IPS-18a (cell line): ENCODE measurements around the gene WDFY4.

Source experiments
- H3K27ac ChIP-seq: one replicate; pipeline ENCODE4 v1.5.1; 2013; ENCODE audit warnings: low read length
- H3K27me3 ChIP-seq: one replicate; pipeline ENCODE4 v1.6.1; 2013; ENCODE audit warnings: mild to moderate bottlenecking, low read length; ENCODE audit not compliant: control insufficient read depth, insufficient read depth
- H3K36me3 ChIP-seq: one replicate; pipeline ENCODE4 v1.6.1; 2013; ENCODE audit warnings: low read depth, low read length; ENCODE audit not compliant: control insufficient read depth
- H3K4me1 ChIP-seq: one replicate; pipeline ENCODE4 v1.6.1; 2013; ENCODE audit warnings: low read depth, low read length; ENCODE audit not compliant: control insufficient read depth
- H3K4me3 ChIP-seq: one replicate; pipeline ENCODE4 v1.5.1; 2013; ENCODE audit warnings: low read length
- H3K9ac ChIP-seq: one replicate; pipeline ENCODE4 v1.6.1; 2013; ENCODE audit warnings: mild to moderate bottlenecking, low read length, moderate library complexity
- H3K9me3 ChIP-seq: one replicate; pipeline ENCODE4 v1.6.1; 2013; ENCODE audit warnings: low read depth, low read length; ENCODE audit not compliant: control insufficient read depth

Gene WDFY4

GRCh38 chr10:48887982-48888381, 203.3 kb downstream of the WDFY4 start:
- no peaks in the 10 kb centered on the region for H3K4me1 ChIP-seq
- H3K9me3 ChIP-seq: no peaks in the 10 kb centered on the region
- H3K27me3 ChIP-seq: no peaks in the 10 kb centered on the region
- no peaks in the 10 kb centered on the region for H3K36me3 ChIP-seq
- H3K9ac ChIP-seq: no peak overlapping the region
- H3K4me3 ChIP-seq: no peak overlapping the region
- H3K27ac ChIP-seq: no peak overlapping the region

- H3K27me3 ChIP-seq: no peaks in the 10 kb centered on the region
- no peaks in the 10 kb centered on the region for H3K9me3 ChIP-seq
- H3K4me1 ChIP-seq: no peaks in the 10 kb centered on the region
- H3K4me3 ChIP-seq: no peak overlapping the region
- no peaks in the 10 kb centered on the region for H3K36me3 ChIP-seq
- H3K9ac ChIP-seq: no peak overlapping the region
- no peak overlapping the region for H3K27ac ChIP-seq
Observed at GRCh38 chr10:48890888-48891850, 206.5 kb downstream of the WDFY4 start.

DNA sequence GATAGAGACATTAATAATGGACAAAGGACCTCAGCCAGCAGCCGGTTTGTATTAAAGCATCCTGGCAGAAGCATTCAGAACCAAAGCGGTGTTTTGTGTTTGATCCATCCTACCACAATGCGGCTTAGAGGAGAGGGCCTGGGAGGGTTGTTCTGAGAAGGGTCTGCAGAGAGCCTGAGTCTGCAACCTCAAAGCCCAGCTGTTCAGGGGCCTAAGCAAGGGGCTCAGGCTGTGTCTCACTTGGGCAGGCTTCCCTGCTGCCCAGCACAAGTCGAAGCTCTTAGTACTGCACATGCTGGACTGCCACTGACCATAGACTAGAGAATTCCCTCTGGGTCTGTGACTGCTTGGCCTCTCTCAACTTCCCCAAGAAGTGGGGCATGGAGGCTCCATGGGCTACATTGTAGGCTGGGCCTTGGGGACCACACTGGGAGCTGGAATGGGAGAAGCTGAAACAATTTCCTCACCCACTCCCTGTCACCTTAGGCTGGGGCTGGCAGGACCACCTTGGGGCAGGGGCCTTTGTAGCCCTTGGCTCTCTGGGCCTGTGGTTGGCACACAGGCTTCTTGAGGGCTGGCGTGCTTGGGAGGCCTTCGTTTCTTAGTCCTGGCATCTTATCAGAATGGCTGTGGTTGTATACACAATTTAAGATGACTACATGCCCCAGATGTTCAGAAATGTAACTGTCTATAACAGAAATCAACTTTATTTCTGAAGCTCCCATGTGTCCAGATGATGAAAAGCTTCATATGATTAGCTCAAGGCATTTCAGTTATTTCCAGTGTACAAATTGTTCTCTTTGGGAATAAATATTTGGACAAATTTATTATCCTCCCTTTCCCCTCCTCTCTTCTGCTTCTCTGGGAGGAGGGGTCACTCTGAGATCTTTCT, 210.5 kb downstream of the WDFY4 start:
- Histone ChIP-seq H3K36me3 (no peaks in the 10 kb centered on the region), H3K27me3 (no peaks in the 10 kb centered on the region)

GRCh38 chr10:48895803-48896195, 211.1 kb downstream of the WDFY4 start:
- H3K36me3 ChIP-seq: no peaks in the 10 kb centered on the region
- no peak overlapping the region for H3K27ac ChIP-seq
- no peak overlapping the region for H3K4me3 ChIP-seq
- H3K9ac ChIP-seq: no peak overlapping the region
- H3K4me1 ChIP-seq: no peaks in the 10 kb centered on the region
- no peaks in the 10 kb centered on the region for H3K27me3 ChIP-seq
- no peaks in the 10 kb centered on the region for H3K9me3 ChIP-seq

More for the DNA sequence above, 210.5 kb downstream of the WDFY4 start:
- Histone ChIP-seq H3K4me3 (no peak overlapping the region), H3K9ac (no peak overlapping the region), H3K9me3 (no peaks in the 10 kb centered on the region), H3K27ac (no peak overlapping the region), H3K4me1 (no peaks in the 10 kb centered on the region)

DNA sequence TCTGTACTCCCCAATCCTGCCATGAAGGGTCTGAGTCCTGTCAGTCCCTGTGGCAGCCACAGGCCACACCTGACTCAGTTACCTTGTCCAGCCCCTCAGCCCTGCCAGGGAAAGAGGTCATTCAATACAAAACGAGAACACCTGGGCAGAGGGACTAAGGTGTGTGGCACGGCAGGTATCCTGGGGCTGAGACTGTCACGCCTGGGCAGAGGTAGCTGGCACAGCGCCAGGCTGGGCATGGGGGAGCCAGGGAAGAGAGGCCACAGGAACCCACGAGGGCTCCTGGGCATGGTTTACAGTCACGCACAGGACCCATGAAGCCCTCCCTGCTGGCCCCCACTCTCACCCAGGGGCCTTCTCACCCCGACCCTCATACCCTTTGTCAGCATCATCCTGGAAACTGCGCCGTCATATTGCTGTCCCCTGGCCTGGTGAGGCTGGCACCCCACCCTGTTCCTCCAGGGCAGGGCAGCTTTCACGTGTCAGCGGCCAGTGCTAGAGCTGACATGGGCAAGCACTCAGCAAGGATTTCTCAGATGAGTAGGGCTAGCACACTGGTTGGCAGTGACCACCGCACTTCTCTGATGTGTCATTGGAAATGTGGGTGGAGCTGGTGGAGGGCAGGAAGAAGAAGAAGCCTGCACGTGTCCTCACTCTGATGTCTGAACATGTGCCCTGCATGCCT, 212.2 kb downstream of the WDFY4 start:
- H3K4me3 ChIP-seq: no peak overlapping the region
- H3K36me3 ChIP-seq: no peaks in the 10 kb centered on the region
- H3K9ac ChIP-seq: no peak overlapping the region
- H3K27me3 ChIP-seq: no peaks in the 10 kb centered on the region
- H3K4me1 ChIP-seq: no peaks in the 10 kb centered on the region
- no peak overlapping the region for H3K27ac ChIP-seq
- no peaks in the 10 kb centered on the region for H3K9me3 ChIP-seq

GRCh38 chr10:48897441-48897790, 212.7 kb downstream of the WDFY4 start:
- Histone ChIP-seq H3K9me3 (no peaks in the 10 kb centered on the region), H3K27ac (no peak overlapping the region), H3K36me3 (no peaks in the 10 kb centered on the region), H3K4me1 (no peaks in the 10 kb centered on the region), H3K27me3 (no peaks in the 10 kb centered on the region), H3K4me3 (no peak overlapping the region), H3K9ac (no peak overlapping the region)

- no peak overlapping the region for H3K4me3 ChIP-seq
- H3K36me3 ChIP-seq: no peaks in the 10 kb centered on the region
- H3K27me3 ChIP-seq: no peaks in the 10 kb centered on the region
- no peaks in the 10 kb centered on the region for H3K4me1 ChIP-seq
- no peak overlapping the region for H3K9ac ChIP-seq
- H3K27ac ChIP-seq: no peak overlapping the region
- no peaks in the 10 kb centered on the region for H3K9me3 ChIP-seq
Observed at GRCh38 chr10:48898426-48898825, 213.8 kb downstream of the WDFY4 start.

- H3K9me3 ChIP-seq: no peaks in the 10 kb centered on the region
- no peak overlapping the region for H3K4me3 ChIP-seq
- no peak overlapping the region for H3K9ac ChIP-seq
- no peaks in the 10 kb centered on the region for H3K27me3 ChIP-seq
- H3K27ac ChIP-seq: no peak overlapping the region
- no peaks in the 10 kb centered on the region for H3K36me3 ChIP-seq
- no peaks in the 10 kb centered on the region for H3K4me1 ChIP-seq
Observed at GRCh38 chr10:48899781-48900180, 215.1 kb downstream of the WDFY4 start.

DNA sequence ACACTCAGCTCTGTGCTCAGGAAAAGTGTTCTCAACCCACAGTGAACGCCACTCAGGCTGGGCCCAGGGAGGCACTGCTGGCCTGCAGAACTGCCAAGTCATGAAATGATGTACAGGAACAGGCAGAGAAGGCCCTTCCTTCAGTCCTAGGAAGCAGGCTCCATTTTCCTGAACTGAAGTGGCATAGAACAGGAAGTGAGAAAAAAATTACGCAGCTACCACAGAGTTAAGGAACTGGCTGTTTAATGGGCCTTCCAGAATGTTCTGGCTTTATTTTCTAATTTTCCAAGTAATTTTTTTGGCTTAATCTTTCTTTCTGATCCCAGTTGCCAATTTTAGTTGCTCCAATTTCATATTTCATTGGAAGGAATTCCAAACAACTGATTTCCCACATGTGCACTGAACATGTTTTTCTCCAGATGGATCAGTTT, 215.7 kb downstream of the WDFY4 start:
- H3K27me3 ChIP-seq: no peaks in the 10 kb centered on the region
- no peaks in the 10 kb centered on the region for H3K36me3 ChIP-seq
- no peaks in the 10 kb centered on the region for H3K4me1 ChIP-seq
- no peak overlapping the region for H3K9ac ChIP-seq
- H3K4me3 ChIP-seq: no peak overlapping the region
- no peaks in the 10 kb centered on the region for H3K9me3 ChIP-seq
- H3K27ac ChIP-seq: no peak overlapping the region

DNA sequence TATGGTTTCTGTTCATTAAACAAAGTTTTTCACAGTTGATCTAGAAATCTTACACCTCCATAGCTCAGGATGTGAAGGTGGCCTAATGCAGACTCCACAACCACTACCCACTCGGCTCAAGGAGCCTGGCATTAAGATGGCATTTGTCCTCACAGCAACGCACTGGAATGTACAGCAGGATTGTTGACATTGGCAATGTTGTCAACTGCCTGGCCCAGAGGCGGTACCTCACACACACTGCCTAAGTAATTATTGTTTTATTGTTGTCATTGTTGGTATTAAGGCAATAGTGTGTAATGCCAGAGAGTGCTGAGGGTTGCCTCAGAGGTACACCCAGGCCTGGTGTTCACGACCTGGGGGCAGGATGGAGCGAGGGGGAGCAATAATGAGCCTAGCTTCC, 216.6 kb downstream of the WDFY4 start:
- Histone ChIP-seq H3K9ac (no peak overlapping the region), H3K4me1 (no peaks in the 10 kb centered on the region), H3K27ac (no peak overlapping the region), H3K36me3 (no peaks in the 10 kb centered on the region), H3K9me3 (no peaks in the 10 kb centered on the region), H3K27me3 (no peaks in the 10 kb centered on the region), H3K4me3 (no peak overlapping the region)

DNA sequence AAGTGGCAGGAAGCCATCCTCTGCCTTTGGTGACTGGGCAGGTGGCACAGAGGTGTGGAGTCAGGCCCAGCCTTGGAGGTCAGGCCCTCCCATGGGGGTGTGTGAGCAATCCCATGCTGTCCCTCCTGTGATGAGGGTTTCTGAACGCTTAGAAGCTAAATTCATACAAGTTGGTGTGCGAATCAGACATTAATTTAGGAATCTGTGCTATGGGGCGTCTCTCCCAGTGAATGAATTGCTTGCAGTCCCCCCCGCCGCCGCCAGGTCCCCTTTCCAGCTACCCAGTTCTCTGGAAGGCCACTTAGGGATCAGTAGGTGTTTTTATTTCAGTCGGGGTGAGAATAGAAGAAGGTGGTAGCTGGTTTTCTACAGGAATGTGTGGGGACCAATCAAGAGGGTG, 217.4 kb downstream of the WDFY4 start:
- no peak overlapping the region for H3K27ac ChIP-seq

More for the DNA sequence above, 217.4 kb downstream of the WDFY4 start:
- Histone ChIP-seq H3K9me3 (no peaks in the 10 kb centered on the region), H3K9ac (no peak overlapping the region), H3K4me3 (no peak overlapping the region), H3K4me1 (no peaks in the 10 kb centered on the region), H3K36me3 (no peaks in the 10 kb centered on the region), H3K27me3 (no peaks in the 10 kb centered on the region)
